HG03045 (cell line): Measurements from ENCODE around the gene ATG16L1.

ENCODE experiments used
- ATAC-seq: cut with Tn5 transposase; IDR thresholded peaks from one replicate; pipeline ENCODE4 v1.9.1; 2021; ENCODE audit warnings: mild to moderate bottlenecking, moderate library complexity; ENCODE audit not compliant: unreplicated experiment

The ATG16L1 gene

GRCh38 chr2:233226511-233227031 is 24.9 kb upstream of the ATG16L1 start:
- no peak for ATAC-seq

GRCh38 chr2:233227346-233227978 is 24.0 kb upstream of the ATG16L1 start:
- ATAC-seq: no peak

GRCh38 chr2:233228376-233228775 is 23.1 kb upstream of the ATG16L1 start:
- no peak for ATAC-seq

- no peak for ATAC-seq
Measured at GRCh38 chr2:233233618-233234230, 17.7 kb upstream of the ATG16L1 start.

GRCh38 chr2:233234264-233234663 is 17.2 kb upstream of the ATG16L1 start:
- ATAC-seq: no peak

DNA sequence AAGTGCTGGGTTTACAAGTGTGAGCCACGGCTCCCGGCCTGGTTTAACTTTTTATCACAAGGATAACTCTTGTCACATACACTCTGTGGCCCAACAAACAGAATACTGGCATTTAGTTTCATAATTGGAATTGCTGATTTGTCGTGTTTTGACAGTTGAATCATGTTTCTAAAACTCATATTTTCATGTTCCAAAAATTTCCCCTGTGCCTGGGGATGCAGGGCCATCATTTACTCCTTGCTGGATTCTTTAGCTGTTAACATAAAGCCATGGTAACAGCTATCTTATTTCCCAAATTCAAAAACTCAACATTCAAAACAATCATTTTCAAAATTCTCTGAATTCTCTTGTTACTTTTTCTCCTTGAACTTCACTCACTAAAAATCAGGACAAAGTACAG is 16.5 kb upstream of the ATG16L1 start:
- no peak for ATAC-seq

DNA sequence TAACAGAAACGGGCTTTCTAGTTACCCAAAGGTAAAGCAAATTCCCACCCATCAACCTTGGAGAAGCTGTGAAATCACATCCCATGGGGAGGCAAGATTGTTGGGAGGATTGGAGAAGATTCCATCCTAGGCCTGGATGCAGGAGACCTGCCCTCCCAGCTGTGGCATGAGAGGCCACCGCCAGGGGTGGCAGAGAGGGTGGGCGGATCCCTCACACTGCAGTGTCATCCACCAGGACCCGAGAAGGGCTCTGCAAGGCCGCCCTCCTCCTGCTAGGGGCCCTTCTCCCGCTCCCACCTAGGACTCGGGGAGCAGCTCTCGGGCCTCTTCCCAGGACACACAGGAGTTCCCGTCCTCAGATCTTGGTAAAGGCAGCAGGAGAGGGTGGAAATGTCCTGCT is 15.5 kb upstream of the ATG16L1 start:
- no peak for ATAC-seq

GRCh38 chr2:233236820-233237589 is 14.5 kb upstream of the ATG16L1 start:
- no peak for ATAC-seq

- no peak for ATAC-seq
Measured at GRCh38 chr2:233240897-233241296, 10.6 kb upstream of the ATG16L1 start.

GRCh38 chr2:233241803-233242202 is 9.7 kb upstream of the ATG16L1 start:
- no peak for ATAC-seq

- no peak for ATAC-seq
Measured at GRCh38 chr2:233242231-233242927, 9.1 kb upstream of the ATG16L1 start.

- no peak for ATAC-seq
Measured at GRCh38 chr2:233243348-233243747, 8.1 kb upstream of the ATG16L1 start.

GRCh38 chr2:233244818-233245217 is 6.7 kb upstream of the ATG16L1 start:
- no peak for ATAC-seq

- ATAC-seq: no peak
Measured at GRCh38 chr2:233245406-233245805, 6.1 kb upstream of the ATG16L1 start.

DNA sequence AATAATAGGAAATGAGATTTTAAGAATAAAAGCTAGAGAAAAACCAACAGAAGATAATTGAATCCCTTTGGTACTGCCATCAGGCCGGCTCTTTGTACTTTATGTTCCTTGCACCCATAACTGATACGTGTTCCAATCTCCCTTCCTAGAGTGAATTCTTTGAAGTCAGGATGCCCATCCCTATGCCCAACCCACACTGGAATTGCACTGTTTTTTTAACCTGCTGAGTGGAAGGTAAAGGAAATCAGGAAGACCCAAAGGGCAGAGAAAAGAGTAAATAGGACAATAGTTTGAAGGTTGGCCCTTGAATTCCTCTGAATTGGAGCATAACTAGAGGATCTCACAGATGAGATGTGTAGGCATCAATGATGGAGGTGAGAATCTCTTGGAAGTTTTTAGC is 4.4 kb upstream of the ATG16L1 start:
- no peak for ATAC-seq

GRCh38 chr2:233247744-233248143 is 3.7 kb upstream of the ATG16L1 start:
- no peak for ATAC-seq

- ATAC-seq: no peak
Measured at GRCh38 chr2:233248999-233249398, 2.5 kb upstream of the ATG16L1 start.

DNA sequence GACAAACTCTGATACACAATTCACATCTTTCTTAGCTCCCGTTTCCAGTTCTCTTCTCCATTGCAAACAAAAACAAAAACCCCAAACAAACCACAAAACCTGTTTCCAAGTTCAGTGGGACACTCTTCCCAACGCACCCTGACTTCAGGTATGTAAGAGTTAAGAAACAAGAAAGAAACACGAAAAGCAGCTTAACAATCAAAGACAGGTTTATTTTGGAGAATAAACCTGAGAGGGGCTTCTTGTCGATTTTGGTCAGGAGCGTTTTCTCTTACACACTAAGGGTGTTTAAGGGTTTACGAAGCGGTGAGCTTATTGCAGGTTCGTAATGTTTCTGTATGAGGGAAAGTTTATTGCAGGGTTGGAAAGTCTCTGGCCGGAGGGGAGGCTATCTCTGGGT is 905 bp upstream of the ATG16L1 start:
- no peak for ATAC-seq

GRCh38 chr2:233250985-233251305 is 528 bp upstream of the ATG16L1 start:
- ATAC-seq: no peak

GRCh38 chr2:233252227-233252626 is 754 bp downstream of the ATG16L1 start:
- no peak for ATAC-seq

- ATAC-seq: no peak
Measured at GRCh38 chr2:233255151-233255550, 3.7 kb downstream of the ATG16L1 start.

GRCh38 chr2:233256048-233256447 is 4.6 kb downstream of the ATG16L1 start:
- ATAC-seq: no peak
